Stimulated activated CD8-positive, alpha-beta memory T cell treated with anti-CD3 and anti-CD28 coated beads, Interleukin-4, amount 100 ng/mL, for 1 hour (primary cell): ENCODE data around the gene ARL5A.
"Not testable (repeated sequence)": the region's sequence is repeated elsewhere in the genome, so short reads cannot be mapped to it uniquely, and the experiment has no call there.

ENCODE experiments used
- DNase-seq, 2 donors: peaks; one replicate each; pipeline ENCODE4 v3.0.0-alpha.2; 2020; ENCODE audit warnings: low read depth in 2 of 2, low spot score in 1 of 2

ARL5A gene

DNA sequence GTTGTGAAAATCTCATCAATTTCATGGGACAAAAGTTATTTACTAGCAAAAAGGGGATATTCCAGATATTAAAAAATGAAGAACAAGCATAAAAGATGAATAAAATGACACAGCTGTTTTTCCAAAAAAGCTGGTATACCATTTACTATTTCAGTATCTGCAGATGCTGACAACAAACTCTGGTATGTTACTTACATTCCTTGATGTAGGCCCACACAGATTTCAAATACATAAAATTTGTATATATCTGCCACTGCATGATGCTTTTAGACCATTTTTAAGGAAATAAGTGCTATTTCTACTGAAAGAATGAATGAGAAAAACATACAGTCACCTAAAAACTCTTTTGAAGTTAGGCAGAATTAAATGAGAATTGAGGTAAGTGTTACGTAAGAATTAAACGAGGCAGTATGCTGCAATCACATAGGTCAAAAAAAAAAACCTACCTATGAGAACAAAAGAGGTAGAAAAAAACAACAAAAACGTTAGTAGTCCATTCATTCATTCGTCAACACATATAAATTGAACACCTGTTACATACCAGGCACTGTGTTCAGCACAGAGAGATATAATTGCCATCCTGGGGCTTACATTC, 32.5 kb downstream of the ARL5A start:
- DNase-seq, result no peak

DNA sequence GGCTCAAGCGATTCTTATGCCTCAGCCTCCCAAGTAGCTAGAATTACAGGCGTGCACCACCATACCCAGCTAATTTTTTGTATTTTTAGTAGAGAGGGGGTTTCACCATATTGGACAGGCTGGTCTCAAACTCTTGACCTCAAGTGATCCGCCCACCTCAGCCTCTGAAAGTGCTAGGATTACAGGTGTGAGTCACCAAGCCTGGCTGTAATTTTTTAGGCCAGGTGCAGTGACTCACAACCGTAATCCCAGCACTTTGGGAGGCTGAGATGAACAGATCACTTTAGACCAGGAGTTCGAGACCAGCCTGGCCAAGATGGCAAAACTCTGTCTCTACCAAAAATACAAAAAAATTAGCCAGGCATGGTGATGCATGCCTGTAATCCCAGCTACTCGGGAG, 33.8 kb downstream of the ARL5A start:
- not testable (repeated sequence) for DNase-seq

- DNase-seq, result no peak
Observed at GRCh38 chr2:151793123-151793522, 35.1 kb downstream of the ARL5A start.

GRCh38 chr2:151792589-151792988, 35.6 kb downstream of the ARL5A start:
- DNase-seq, result no peak

- DNase-seq, result no peak
Observed at GRCh38 chr2:151791545-151791944, 36.7 kb downstream of the ARL5A start.

DNA sequence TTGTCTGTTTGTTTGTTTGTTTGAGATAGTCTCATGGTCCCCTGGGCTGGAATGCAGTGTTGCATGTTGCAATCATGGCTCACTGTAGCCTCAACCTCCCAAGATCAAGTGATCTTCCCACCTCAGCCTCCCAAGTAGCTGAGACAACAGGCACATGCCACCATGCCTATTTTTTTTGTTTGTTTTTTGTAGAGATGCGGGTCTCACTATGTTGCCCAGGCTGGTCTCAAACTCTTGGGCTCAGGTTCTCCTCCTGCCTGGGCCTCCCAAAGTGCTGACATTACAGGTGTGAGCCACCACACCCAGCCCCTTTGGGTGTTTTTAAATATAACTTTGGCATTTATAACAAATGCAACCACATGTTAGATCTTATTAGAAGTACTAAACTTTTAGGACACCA, 37.5 kb downstream of the ARL5A start:
- no peak for DNase-seq

DNA sequence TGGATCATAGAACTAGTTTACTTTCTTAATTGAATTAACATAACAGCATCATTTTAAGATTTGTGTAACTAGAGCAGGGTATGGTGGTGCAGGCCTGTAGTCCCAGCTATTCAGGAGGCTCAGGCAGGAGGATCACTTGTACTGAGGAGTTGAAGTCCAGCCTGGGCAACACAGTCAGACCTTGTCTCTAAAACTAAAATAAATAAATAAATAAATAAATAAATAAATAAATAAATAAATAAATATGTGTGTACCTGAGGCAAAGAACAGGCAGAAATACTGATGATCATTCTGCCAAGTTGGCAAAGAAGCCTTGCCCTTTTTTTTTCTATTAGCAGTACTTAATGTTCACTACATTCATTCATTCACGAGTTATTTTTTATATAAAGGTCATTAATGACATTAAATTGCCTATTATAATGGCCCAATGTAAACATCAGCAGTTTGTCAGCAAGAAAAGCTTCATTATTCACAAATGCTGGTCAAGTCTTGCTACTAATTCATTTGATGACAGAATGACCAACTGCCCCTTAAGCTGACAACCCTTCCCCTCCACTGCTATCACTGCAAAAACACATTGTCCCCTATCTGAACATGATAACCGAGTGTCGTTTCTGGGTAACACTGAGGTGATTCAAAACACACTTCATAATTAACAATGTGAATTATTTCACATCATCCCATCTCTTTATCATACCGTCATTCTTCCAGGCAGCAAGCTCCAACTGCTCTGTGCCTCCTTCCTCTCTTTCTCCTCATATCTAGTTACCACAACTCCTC, 39.0 kb downstream of the ARL5A start:
- no peak for DNase-seq

- no peak for DNase-seq
Observed at GRCh38 chr2:151786483-151786882, 41.7 kb downstream of the ARL5A start.

- DNase-seq, result no peak
Observed at GRCh38 chr2:151786077-151786476, 42.1 kb downstream of the ARL5A start.

- no peak for DNase-seq
Observed at GRCh38 chr2:151783133-151783520, 45.1 kb downstream of the ARL5A start.

DNA sequence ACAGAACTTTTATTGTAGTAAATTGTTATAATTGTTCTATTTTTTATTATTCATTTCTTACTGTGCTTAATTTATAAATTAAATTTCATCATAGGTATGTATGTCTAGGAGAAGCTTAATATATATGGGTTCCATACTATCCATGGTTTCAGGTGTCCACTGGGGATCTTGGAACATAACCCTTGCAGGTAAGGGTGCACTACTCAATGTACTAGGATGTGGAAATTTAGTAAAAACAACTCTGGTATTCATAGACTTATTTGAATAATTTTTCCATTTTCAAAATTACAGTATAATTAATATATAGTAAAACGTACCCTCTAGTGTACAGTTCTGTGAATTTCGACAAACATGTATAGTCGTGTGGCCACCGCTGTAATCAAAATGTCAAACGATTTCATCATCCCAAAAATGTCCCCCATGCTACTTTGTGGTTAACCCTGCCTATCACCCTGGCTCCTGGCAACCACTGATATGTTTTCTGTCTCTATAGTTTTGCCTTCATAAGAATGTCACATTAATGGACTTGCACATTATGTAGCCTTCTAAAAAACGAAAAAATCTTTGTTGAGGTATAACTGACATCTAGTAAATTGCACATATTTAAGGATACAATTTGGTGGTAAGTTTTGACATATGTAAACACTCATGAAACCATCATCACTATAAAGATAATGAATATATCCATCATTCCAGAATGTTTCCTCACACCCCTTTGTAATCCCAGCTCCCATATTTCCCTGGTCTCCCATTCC, 45.7 kb downstream of the ARL5A start:
- DNase-seq, result no peak

- DNase-seq, result no peak
Observed at GRCh38 chr2:151781642-151782041, 46.6 kb downstream of the ARL5A start.

- DNase-seq, result no peak
Observed at GRCh38 chr2:151780938-151781337, 47.3 kb downstream of the ARL5A start.

- no peak for DNase-seq
Observed at GRCh38 chr2:151777935-151778334, 50.3 kb downstream of the ARL5A start.

DNA sequence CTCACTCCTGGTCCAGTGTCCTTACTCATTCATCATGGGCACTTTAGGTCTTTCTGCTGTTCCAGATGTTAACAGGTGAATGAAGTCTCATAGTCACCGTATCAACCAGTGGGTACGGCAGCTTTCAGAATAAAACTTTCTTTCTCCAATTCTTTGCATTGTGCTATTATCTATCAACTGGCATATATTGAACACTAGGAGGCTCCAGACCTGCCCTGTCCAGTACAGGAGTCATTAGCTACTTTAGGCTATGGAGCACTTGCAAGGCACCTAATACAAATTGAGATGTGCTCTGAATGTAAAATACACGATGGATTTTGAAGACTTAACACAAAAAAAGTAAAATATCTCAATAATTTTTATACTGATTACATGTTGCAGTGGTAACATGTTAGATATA, 50.7 kb downstream of the ARL5A start:
- DNase-seq, result no peak

DNA sequence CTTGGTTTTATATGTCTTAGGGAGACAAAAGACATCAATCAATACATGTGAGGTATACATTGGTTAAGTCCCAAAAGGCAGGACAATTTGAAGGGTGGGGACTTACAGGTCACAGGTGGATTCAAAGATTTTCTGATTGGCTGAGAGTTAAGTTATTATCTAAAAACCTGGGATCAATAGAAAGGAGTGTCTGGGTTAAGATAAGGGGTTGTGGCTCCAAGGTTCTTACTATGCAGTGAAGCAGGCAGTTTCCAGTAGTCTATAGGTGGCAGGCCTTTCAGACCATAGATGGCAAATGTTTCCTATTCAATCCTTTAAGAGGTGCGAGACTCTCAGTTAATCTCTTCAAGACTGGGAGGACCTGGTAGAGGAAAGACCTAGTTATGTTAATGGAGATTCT, 51.9 kb downstream of the ARL5A start:
- DNase-seq, result no peak

DNA sequence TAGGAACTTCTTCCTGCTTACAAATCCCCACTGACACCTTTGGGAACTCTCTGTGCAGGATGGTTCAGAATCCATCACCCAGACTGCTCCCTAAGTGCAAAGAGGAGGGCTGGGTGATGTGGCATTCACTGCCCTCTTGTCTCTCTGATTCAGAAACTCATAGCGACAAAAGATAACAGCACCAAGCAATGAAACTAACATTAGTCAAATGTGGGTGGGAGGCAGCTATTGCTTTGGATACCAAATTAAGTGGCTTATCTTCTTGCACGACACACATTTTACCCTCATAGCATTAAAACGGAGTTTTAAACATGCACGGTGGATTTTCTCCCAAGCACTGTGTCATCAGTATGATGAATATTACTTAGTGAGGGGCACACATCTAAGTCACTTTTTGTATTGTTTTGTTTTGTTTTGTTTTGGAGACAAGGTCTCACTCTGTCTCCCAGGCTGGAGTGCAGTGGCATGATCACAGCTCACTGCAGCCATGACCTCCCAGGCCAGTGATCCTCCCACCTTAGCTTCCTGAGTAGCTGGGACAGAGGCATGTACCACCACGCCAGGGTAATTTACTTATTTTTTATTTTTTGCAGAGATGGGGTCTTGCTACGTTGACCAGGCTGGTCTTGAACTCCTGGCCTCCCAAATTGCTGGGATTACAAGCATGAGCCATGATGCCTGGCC, 53.0 kb downstream of the ARL5A start:
- no peak for DNase-seq

DNA sequence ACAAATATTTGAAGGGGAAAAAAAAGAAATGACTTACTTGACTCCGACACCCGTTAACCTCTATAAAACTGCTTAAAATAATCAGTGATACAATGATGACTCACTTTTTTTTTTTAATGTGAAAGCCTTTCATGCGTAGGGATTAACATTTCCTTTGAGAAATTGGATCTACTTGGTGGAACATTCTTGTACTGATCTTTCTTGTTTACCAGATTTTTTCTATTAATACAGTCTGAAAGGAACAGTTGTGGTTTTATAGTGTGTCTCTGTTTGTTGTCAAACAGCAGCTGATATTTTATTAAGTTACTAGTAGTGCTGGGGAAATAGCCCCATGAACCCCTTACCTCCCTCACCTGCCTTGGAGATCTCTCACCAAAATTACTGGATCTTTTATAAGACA, 53.7 kb downstream of the ARL5A start:
- no peak for DNase-seq

DNA sequence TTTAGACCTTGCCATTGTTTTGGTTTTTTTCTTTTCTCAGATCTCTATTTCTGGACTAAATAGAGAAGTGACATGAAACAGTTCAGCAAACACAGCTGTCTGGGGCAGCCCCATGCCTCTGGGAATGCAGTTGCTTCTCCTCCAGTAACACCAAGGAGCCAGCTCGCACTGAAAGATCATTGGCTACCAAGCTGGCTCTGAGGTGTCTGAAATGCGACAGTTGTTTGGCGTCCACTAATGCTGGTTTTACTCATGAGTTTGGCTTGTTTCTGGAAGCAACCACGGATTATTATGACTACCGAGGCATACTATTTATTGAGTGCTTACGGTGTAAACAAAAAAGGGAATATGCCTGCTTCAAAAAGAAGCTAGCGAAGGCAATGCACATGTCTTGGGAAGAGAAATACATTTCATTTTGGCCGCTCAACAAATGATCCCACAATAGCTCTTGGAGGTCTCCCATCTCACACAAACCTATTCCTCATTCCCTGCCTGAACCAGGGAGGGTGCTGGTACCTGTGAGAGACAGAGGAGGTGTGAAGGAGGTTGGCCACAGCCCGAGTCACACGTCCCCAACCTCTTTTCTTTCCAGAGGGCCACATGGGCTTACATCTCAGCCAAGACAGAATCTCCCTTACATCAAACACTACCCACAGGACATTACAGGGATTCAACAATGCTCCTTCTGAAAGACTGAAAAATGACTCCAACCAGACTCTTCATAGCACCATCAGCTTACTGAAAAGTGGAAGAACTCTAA, 56.4 kb downstream of the ARL5A start:
- no peak for DNase-seq

DNA sequence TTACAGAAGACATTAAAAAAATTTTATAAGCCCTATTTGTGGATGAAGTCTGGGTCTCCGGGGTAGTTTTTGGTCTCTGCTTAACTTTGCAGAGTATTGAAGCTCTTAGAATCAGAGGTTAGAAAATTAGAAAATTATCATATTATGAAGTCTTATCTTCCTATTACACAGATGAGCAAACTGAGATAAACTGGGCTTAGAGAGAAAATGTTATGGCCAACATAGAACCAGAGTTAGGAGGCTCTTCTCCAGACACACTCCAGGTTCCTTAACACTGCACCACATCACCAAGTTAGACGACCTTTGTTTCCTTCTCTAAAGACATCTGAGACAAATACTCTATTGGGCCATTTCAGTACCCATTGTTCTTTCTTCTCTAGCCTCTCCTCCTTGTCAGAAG, 57.2 kb downstream of the ARL5A start:
- DNase-seq, result no peak

- DNase-seq, result no peak
Observed at GRCh38 chr2:151769606-151770005, 58.6 kb downstream of the ARL5A start.
